Measurements from ENCODE around the gene PFDN6. TPM values are rescaled to one million over a fixed set of nuclear protein-coding genes. Genes with fewer than 3 reads are reported as not detected.
A peak's percentile ranks its signal among the peaks of the same experiment; 100 is the strongest.

The PFDN6 gene
- total and polyA plus RNA-seq, 2 of the 13 experiments (the other 11 are each of a cell fraction or from before 2014, with no cell fraction given) = 75.5 to 87.0 TPM

DNA sequence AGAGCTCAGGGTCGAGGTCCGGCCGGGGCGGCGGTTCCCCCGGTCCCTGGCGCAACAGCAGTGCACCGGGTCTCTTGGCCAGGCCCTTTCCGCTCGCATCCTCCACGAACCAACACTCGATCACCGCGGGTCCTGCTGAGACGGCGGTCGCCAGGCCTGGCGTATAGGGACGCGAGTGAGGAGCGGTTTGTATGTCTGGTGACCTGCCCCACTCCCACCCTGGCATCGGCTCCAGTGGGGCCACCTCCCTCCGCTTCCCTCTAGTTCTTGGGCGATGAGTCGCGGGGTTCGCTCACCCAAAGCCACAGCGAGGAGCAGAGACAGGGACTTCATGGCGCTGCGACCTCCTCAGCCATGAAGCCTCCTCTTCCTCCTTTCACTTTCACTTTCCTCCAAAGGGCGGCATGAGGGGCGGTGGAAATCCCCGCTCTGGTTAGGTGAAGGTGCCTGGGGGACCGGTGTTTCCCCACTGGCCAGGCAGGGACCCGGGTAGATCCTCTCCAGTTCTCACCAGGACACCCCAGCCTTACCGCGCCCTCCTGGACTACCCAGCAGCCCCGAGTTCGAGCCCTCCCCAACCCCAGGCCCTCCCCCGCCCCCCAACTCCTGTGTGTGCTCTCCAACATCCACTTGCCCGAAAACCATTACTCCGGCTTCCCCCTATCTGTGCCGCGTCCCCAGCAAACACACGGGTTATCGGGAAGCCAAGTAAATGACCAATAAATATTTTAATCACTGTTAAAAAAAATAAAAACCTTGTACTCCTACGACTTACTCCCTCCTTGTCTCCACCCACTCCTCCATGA, 24.5 kb downstream of the PFDN6 start, which contains the start of gene TAPBP:
Gene TAPBP, minus strand, starts transcription at position 370 of the 806 bp plus-strand sequence. Its CDS starts 37 bp downstream, at position 333.
- WGBS (ENCODE audit: low lambda C conversion rate) = under 1% methylated on average over 45 of the region's 47 CpGs
- TSS peak; percentile 49 for BruUV-seq (replicated peaks)
- ChIA-PET CTCF (ENCODE audit: low intra/inter-chr PET ratio, low total read pairs) (no interaction called here), POLR2A (interaction anchor here (0.8 to 2.7 kb wide), 9 partner anchors 12 to 342 kb away, joined by 3 to 40 read pairs (median 10); partner anchors contain the start of genes CUTA, PFDN6, PHF1 and RGL2)
- in situ Hi-C loops (cut with HindIII; ENCODE audit: extremely low pct_ligation_motif_present, low pct_unique_long_range_greater_than_20kb) = no loop called here
- peak within 1 kb of the TSS; percentile 83 for H3K27ac ChIP-seq (ENCODE audit: extremely low read length, insufficient read depth, low read length)
- FAIRE-seq (no peak), ATAC-seq (peak; percentile 33), DNase-seq (ENCODE audit: low spot score) (peak; percentile 55)
- no peaks in the 10 kb centered on the region for H3K9me3 ChIP-seq (ENCODE audit: low read length)
- peak within 1 kb of the TSS; percentile 94 for H3K4me2 ChIP-seq (ENCODE audit: low read depth, low read length)
- H3K4me3 ChIP-seq (replicated peaks in 1 of 3; ENCODE audit: insufficient read depth in 1 of 3, low read depth in 2 of 3, low read length in 3 of 3) = peak within 1 kb of the TSS; percentile 92 to 98 (median 98)
- H3K9ac ChIP-seq (ENCODE audit: insufficient read depth, low read depth, low read length) = peak within 1 kb of the TSS; percentile 92
- H2AFZ ChIP-seq (ENCODE audit: low read length) = peak within 1 kb of the TSS; percentile 38
- intact Hi-C loops (cut with micrococcal nuclease; ENCODE audit: unreplicated experiment) = loop anchor here (5.0 kb wide), 1 partner anchor 42 kb away; the partner anchor contains the start of genes RPS18 and VPS52
- no peaks in the 10 kb centered on the region; a peak in 1 of 5 replicates for H3K27me3 ChIP-seq (ENCODE audit: control insufficient read depth in 1 of 2, insufficient read depth in 2 of 2, low read length in 2 of 2)
- H3K4me1 ChIP-seq (ENCODE audit: insufficient read depth, low read length) = peaks cover 32% of the 10 kb centered on the region
- peaks cover under 1 to 7% of the 10 kb centered on the region in 2 experiments for H3K36me3 ChIP-seq (replicated peaks in 1 of 2; ENCODE audit: control insufficient read depth in 1 of 2, insufficient read depth in 2 of 2, low read length in 2 of 2)
- H4K20me1 ChIP-seq (ENCODE audit: insufficient read depth, low read length) = peaks cover 3% of the 10 kb centered on the region; the same call in 1 of the 2 replicates
- H3K79me2 ChIP-seq (ENCODE audit: insufficient read depth, low read length) = peaks cover 20% of the 10 kb centered on the region
- TF ChIP-seq ZNF7 (CRISPR knock-in tag; IDR thresholded peaks at IDR 0.05) (no peak), ZFYVE20 (CRISPR knock-in tag; IDR thresholded peaks at IDR 0.05; ENCODE audit: borderline replicate concordance, low read depth) (peak; percentile 76; the same call in 1 of the 2 replicates), ADNP (CRISPR knock-in tag; IDR thresholded peaks at IDR 0.05) (no peak), NCOA2 (CRISPR knock-in tag; IDR thresholded peaks at IDR 0.05) (peak; percentile 48; the same call in 1 of the 2 replicates), ASH2L (IDR thresholded peaks at IDR 0.05; ENCODE audit: insufficient read length, low read depth, low read length) (peak; percentile 86), SIN3A (IDR thresholded peaks at IDR 0.05; ENCODE audit: borderline replicate concordance, low read depth, low read length) (peak; percentile 22; the same call in 1 of the 2 replicates), CEBPG (CRISPR knock-in tag; IDR thresholded peaks at IDR 0.05) (0 out of 2 replicates have a peak, but pooled peaks have one; percentile 2), PHF8 (CRISPR knock-in tag; IDR thresholded peaks at IDR 0.05) (peak; percentile 92), ZFY (CRISPR knock-in tag; IDR thresholded peaks at IDR 0.05) (peak; percentile 87), ATRX (CRISPR knock-in tag; IDR thresholded peaks at IDR 0.05; ENCODE audit: borderline replicate concordance) (no peak)
- TF ChIP-seq, protein P1, sequence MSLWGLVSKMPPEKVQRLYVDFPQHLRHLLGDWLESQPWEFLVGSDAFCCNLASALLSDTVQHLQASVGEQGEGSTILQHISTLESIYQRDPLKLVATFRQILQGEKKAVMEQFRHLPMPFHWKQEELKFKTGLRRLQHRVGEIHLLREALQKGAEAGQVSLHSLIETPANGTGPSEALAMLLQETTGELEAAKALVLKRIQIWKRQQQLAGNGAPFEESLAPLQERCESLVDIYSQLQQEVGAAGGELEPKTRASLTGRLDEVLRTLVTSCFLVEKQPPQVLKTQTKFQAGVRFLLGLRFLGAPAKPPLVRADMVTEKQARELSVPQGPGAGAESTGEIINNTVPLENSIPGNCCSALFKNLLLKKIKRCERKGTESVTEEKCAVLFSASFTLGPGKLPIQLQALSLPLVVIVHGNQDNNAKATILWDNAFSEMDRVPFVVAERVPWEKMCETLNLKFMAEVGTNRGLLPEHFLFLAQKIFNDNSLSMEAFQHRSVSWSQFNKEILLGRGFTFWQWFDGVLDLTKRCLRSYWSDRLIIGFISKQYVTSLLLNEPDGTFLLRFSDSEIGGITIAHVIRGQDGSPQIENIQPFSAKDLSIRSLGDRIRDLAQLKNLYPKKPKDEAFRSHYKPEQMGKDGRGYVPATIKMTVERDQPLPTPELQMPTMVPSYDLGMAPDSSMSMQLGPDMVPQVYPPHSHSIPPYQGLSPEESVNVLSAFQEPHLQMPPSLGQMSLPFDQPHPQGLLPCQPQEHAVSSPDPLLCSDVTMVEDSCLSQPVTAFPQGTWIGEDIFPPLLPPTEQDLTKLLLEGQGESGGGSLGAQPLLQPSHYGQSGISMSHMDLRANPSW (CRISPR knock-in tag; IDR thresholded peaks at IDR 0.05; ENCODE audit: borderline replicate concordance) = 0 out of 2 replicates have a peak, but pooled peaks have one; percentile 14
- TF ChIP-seq, protein P2, sequence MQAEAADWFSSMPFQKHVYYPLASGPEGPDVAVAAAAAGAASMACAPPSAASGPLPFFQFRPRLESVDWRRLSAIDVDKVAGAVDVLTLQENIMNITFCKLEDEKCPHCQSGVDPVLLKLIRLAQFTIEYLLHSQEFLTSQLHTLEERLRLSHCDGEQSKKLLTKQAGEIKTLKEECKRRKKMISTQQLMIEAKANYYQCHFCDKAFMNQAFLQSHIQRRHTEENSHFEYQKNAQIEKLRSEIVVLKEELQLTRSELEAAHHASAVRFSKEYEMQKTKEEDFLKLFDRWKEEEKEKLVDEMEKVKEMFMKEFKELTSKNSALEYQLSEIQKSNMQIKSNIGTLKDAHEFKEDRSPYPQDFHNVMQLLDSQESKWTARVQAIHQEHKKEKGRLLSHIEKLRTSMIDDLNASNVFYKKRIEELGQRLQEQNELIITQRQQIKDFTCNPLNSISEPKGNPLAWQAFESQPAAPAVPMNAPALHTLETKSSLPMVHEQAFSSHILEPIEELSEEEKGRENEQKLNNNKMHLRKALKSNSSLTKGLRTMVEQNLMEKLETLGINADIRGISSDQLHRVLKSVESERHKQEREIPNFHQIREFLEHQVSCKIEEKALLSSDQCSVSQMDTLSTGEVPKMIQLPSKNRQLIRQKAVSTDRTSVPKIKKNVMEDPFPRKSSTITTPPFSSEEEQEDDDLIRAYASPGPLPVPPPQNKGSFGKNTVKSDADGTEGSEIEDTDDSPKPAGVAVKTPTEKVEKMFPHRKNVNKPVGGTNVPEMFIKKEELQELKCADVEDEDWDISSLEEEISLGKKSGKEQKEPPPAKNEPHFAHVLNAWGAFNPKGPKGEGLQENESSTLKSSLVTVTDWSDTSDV (CRISPR knock-in tag; IDR thresholded peaks at IDR 0.05) = no peak
- TF ChIP-seq, protein P3, sequence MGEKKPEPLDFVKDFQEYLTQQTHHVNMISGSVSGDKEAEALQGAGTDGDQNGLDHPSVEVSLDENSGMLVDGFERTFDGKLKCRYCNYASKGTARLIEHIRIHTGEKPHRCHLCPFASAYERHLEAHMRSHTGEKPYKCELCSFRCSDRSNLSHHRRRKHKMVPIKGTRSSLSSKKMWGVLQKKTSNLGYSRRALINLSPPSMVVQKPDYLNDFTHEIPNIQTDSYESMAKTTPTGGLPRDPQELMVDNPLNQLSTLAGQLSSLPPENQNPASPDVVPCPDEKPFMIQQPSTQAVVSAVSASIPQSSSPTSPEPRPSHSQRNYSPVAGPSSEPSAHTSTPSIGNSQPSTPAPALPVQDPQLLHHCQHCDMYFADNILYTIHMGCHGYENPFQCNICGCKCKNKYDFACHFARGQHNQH (CRISPR knock-in tag; IDR thresholded peaks at IDR 0.05) = peak; percentile 44
- TF ChIP-seq, protein P4, sequence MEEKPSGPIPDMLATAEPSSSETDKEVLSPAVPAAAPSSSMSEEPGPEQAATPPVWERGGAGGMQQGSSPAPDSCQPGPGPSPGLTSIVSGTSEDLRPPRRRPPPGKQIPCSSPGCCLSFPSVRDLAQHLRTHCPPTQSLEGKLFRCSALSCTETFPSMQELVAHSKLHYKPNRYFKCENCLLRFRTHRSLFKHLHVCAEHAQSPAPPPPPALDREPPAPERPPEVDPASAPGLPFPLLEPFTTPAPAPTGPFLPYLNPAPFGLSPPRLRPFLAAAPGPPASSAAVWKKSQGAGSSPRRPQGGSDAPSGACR (CRISPR knock-in tag; IDR thresholded peaks at IDR 0.05) = 0 out of 2 replicates have a peak, but pooled peaks have one; percentile 34
